HG03378 (cell line): ENCODE results near the gene CHST9.

Source experiments
- ATAC-seq: cut with Tn5 transposase; IDR thresholded peaks from one replicate; pipeline ENCODE4 v1.9.1; 2021; ENCODE audit warnings: mild to moderate bottlenecking, moderate library complexity; ENCODE audit not compliant: unreplicated experiment

The CHST9 gene

GRCh38 chr18:26874283-26874682 lies 310.8 kb downstream of the CHST9 start:
- ATAC-seq = no peak

- ATAC-seq = no peak
Measured at GRCh38 chr18:26869640-26870039, 315.5 kb downstream of the CHST9 start.

- ATAC-seq = no peak
Measured at GRCh38 chr18:26868968-26869586, 316.0 kb downstream of the CHST9 start.

- ATAC-seq = no peak
Measured at GRCh38 chr18:26867471-26867870, 317.6 kb downstream of the CHST9 start.

GRCh38 chr18:26865557-26865956 lies 319.6 kb downstream of the CHST9 start, which contains the start of gene AQP4:
AQP4 (minus strand) TSS chr18:26865707; CDS start chr18:26865689, 18 bp downstream.
- ATAC-seq = no peak

GRCh38 chr18:26864658-26865057 lies 320.4 kb downstream of the CHST9 start:
- ATAC-seq = no peak

- no peak for ATAC-seq
Measured at GRCh38 chr18:26863921-26864497, 321.1 kb downstream of the CHST9 start.

- ATAC-seq = no peak
Measured at GRCh38 chr18:26863122-26863879, 321.8 kb downstream of the CHST9 start.

- ATAC-seq = no peak
Measured at GRCh38 chr18:26862084-26862483, 323.0 kb downstream of the CHST9 start.
